ENCODE results near the gene PDE11A. TPM values are rescaled to one million over a fixed set of nuclear protein-coding genes. Genes with fewer than 3 reads are reported as not detected.
A peak's percentile ranks its signal among the peaks of the same experiment; 100 is the strongest.

Gene PDE11A
- total and polyA plus RNA-seq, 2 experiments from 2014 or later = 0.08 to 0.73 TPM

DNA sequence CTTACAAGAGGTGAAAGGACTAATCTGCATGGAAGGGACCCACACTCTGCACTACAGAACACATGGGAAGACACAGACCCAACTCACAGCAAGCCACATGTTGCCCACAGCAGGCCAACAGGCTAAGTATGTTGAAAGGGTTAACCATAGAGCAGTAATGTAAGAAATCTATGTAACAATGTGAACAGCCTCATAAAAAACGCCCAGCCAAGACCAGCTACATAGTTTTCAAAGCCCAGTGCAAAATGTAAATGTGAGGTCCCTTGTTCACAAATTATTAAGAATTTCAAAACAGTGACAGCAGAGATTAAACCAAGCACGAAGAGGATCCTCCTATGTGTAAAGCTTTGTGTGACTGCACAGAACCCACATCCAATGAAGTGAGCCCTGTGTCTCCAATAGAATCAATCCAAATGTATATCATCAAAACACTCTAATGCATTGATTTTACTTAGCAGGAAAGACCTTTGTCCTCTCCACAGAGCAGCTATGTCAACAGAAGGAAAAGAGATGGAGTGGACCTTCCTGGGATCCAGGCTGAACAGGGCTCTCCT, 469.9 kb downstream of the PDE11A start (continued):
- TF ChIP-seq, protein P1, sequence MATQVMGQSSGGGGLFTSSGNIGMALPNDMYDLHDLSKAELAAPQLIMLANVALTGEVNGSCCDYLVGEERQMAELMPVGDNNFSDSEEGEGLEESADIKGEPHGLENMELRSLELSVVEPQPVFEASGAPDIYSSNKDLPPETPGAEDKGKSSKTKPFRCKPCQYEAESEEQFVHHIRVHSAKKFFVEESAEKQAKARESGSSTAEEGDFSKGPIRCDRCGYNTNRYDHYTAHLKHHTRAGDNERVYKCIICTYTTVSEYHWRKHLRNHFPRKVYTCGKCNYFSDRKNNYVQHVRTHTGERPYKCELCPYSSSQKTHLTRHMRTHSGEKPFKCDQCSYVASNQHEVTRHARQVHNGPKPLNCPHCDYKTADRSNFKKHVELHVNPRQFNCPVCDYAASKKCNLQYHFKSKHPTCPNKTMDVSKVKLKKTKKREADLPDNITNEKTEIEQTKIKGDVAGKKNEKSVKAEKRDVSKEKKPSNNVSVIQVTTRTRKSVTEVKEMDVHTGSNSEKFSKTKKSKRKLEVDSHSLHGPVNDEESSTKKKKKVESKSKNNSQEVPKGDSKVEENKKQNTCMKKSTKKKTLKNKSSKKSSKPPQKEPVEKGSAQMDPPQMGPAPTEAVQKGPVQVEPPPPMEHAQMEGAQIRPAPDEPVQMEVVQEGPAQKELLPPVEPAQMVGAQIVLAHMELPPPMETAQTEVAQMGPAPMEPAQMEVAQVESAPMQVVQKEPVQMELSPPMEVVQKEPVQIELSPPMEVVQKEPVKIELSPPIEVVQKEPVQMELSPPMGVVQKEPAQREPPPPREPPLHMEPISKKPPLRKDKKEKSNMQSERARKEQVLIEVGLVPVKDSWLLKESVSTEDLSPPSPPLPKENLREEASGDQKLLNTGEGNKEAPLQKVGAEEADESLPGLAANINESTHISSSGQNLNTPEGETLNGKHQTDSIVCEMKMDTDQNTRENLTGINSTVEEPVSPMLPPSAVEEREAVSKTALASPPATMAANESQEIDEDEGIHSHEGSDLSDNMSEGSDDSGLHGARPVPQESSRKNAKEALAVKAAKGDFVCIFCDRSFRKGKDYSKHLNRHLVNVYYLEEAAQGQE (IDR thresholded peaks at IDR 0.05; ENCODE audit: unreplicated experiment) = no peak
- no peak for TF ChIP-seq EZH2phosphoT487 (IDR thresholded peaks at IDR 0.05; ENCODE audit: unreplicated experiment)

DNA sequence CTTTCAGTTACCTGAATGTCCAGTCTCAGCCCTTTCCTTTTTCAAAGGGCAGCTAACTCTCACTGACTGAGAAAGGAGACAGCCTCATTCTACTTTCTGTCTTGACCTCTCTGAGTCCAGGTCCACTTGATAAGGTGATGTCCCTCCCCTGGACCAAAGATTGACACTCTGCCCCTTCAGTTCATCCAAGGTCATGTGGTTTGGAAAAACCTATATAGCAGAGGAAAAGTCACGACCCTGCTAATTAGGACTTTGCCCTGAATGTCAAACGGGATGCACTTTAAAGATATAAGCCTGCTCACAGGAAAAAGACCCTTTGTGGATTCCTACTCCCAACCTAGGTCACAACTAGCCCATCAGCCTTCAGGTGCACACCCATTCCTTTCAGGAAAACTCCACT, 471.7 kb downstream of the PDE11A start:
- peaks cover 20% of the 10 kb centered on the region for H3K4me1 ChIP-seq (ENCODE audit: insufficient read depth)
- Mint-ChIP-seq H3K9me3 (no peaks in the 10 kb centered on the region), H3K36me3 (ENCODE audit: low read depth) (no peaks in the 10 kb centered on the region), H3K27me3 (ENCODE audit: insufficient read depth, low read depth, poor library complexity) (peaks cover 2% of the 10 kb centered on the region), H3K4me3 (no peak overlapping the region), H3K4me1 (peaks cover 24% of the 10 kb centered on the region), H3K27ac (no peak overlapping the region)
- no peak for DNase-seq (ENCODE audit: low spot score)
- no peaks in the 10 kb centered on the region for H3F3A ChIP-seq (replicated peaks; ENCODE audit: low read depth)
- H3K4me2 ChIP-seq = no peak overlapping the region
- ATAC-seq = no peak
- TF ChIP-seq JUNB (IDR thresholded peaks at IDR 0.05; ENCODE audit: unreplicated experiment) = no peak
- TF ChIP-seq STAT1 (IDR thresholded peaks at IDR 0.05; ENCODE audit: unreplicated experiment) = no peak
- TF ChIP-seq, protein P2, sequence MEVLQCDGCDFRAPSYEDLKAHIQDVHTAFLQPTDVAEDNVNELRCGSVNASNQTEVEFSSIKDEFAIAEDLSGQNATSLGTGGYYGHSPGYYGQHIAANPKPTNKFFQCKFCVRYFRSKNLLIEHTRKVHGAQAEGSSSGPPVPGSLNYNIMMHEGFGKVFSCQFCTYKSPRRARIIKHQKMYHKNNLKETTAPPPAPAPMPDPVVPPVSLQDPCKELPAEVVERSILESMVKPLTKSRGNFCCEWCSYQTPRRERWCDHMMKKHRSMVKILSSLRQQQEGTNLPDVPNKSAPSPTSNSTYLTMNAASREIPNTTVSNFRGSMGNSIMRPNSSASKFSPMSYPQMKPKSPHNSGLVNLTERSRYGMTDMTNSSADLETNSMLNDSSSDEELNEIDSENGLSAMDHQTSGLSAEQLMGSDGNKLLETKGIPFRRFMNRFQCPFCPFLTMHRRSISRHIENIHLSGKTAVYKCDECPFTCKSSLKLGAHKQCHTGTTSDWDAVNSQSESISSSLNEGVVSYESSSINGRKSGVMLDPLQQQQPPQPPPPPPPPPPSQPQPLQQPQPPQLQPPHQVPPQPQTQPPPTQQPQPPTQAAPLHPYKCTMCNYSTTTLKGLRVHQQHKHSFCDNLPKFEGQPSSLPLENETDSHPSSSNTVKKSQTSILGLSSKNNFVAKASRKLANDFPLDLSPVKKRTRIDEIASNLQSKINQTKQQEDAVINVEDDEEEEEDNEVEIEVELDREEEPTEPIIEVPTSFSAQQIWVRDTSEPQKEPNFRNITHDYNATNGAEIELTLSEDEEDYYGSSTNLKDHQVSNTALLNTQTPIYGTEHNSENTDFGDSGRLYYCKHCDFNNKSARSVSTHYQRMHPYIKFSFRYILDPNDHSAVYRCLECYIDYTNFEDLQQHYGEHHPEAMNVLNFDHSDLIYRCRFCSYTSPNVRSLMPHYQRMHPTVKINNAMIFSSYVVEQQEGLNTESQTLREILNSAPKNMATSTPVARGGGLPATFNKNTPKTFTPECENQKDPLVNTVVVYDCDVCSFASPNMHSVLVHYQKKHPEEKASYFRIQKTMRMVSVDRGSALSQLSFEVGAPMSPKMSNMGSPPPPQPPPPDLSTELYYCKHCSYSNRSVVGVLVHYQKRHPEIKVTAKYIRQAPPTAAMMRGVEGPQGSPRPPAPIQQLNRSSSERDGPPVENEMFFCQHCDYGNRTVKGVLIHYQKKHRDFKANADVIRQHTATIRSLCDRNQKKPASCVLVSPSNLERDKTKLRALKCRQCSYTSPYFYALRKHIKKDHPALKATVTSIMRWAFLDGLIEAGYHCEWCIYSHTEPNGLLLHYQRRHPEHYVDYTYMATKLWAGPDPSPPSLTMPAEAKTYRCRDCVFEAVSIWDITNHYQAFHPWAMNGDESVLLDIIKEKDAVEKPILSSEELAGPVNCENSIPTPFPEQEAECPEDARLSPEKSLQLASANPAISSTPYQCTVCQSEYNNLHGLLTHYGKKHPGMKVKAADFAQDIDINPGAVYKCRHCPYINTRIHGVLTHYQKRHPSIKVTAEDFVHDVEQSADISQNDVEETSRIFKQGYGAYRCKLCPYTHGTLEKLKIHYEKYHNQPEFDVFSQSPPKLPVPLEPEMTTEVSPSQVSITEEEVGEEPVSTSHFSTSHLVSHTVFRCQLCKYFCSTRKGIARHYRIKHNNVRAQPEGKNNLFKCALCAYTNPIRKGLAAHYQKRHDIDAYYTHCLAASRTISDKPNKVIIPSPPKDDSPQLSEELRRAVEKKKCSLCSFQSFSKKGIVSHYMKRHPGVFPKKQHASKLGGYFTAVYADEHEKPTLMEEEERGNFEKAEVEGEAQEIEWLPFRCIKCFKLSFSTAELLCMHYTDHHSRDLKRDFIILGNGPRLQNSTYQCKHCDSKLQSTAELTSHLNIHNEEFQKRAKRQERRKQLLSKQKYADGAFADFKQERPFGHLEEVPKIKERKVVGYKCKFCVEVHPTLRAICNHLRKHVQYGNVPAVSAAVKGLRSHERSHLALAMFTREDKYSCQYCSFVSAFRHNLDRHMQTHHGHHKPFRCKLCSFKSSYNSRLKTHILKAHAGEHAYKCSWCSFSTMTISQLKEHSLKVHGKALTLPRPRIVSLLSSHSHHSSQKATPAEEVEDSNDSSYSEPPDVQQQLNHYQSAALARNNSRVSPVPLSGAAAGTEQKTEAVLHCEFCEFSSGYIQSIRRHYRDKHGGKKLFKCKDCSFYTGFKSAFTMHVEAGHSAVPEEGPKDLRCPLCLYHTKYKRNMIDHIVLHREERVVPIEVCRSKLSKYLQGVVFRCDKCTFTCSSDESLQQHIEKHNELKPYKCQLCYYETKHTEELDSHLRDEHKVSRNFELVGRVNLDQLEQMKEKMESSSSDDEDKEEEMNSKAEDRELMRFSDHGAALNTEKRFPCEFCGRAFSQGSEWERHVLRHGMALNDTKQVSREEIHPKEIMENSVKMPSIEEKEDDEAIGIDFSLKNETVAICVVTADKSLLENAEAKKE (CRISPR knock-in tag; IDR thresholded peaks at IDR 0.05) = no peak
- TF ChIP-seq EZH2phosphoT487 (IDR thresholded peaks at IDR 0.05; ENCODE audit: unreplicated experiment) = no peak
- TF ChIP-seq NANOG (IDR thresholded peaks at IDR 0.05; ENCODE audit: borderline replicate concordance) = no peak
- no peak overlapping the region for H3K27ac ChIP-seq (ENCODE audit: low read depth)
- H3K27me3 ChIP-seq (ENCODE audit: insufficient read depth) = no peaks in the 10 kb centered on the region
- H3K79me2 ChIP-seq (replicated peaks; ENCODE audit: insufficient read depth) = no peaks in the 10 kb centered on the region
- H3K36me3 ChIP-seq (ENCODE audit: insufficient read depth) = no peaks in the 10 kb centered on the region
- 0 out of 2 replicates have a peak overlapping the region, but pooled peaks have one; percentile 9 for H2AFZ ChIP-seq
- no peaks in the 10 kb centered on the region for H3K9me2 ChIP-seq (ENCODE audit: insufficient read depth)
- no peaks in the 10 kb centered on the region for H4K20me1 ChIP-seq (replicated peaks; ENCODE audit: insufficient read depth)
- no peak overlapping the region for H3K4me3 ChIP-seq
